Endothelial cell of umbilical vein (primary cell): Measurements from ENCODE around the gene HVCN1. TPM values are rescaled to one million over a fixed set of nuclear protein-coding genes. Genes with fewer than 3 reads are reported as not detected.

Source experiments
- BruUV-seq: library from RNA; stranded (reverse); fragments of 400-500 nt; replicated peaks from 2 replicates; lab custom pipeline; 2021; lab: Mats Ljungman, UMichigan
- CTCF ChIA-PET: fragments of 300-600, 350-600 bp; sonication (Branson Sonifier 250); formaldehyde crosslinking; loops from one replicate; lab custom pipeline; 2021; ENCODE audit warnings: antibody characterized with exemption, inconsistent platforms; lab: Charles Lee
- POLR2A ChIA-PET: fragments of 300-600, 350-600 bp; sonication (Branson Sonifier 250); formaldehyde crosslinking; loops from one replicate; lab custom pipeline; 2021; ENCODE audit warnings: antibody characterized with exemption, inconsistent platforms; lab: Charles Lee
- DNase-seq: peaks from one replicate; pipeline ENCODE4 v3.0.0-alpha.2; 2011; ENCODE audit warnings: low read depth, low spot score
- FAIRE-seq: peaks from 2 replicates; lab custom pipeline; 2011; peaks lifted over from hg19 to GRCh38; lab: Jason Lieb, UNC
- H2AFZ ChIP-seq: 2 replicates; pipeline ENCODE4 v1.6.0; 2012; ENCODE audit warnings: low read depth, low read length, control low read depth, inconsistent platforms
- H3K27ac ChIP-seq: 2 replicates; pipeline ENCODE4 v1.5.1; 2011; ENCODE audit warnings: low read depth, mild to moderate bottlenecking, control low read depth, low read length, moderate library complexity; ENCODE audit not compliant: insufficient read depth
- H3K27me3 ChIP-seq, 2 experiments: 2 replicates each; pipeline versions ENCODE4 v1.6.0 to v1.6.1; 2011; ENCODE audit warnings: low read length in 2 of 2, mixed read lengths in 1 of 2; ENCODE audit not compliant: control insufficient read depth in 2 of 2, insufficient read depth in 2 of 2
- H3K36me3 ChIP-seq, 2 experiments: 2 replicates in 1 of 2; 3 replicates in 1 of 2; pipeline ENCODE4 v1.5.1; 2011; ENCODE audit warnings: low read length in 2 of 2, mild to moderate bottlenecking in 1 of 2, moderate library complexity in 1 of 2; ENCODE audit not compliant: control insufficient read depth in 2 of 2, insufficient read depth in 2 of 2; ENCODE audit errors: extremely low read depth in 1 of 2
- H3K4me1 ChIP-seq: 3 replicates; pipeline ENCODE4 v1.5.1; 2011; ENCODE audit warnings: mild to moderate bottlenecking, low read length; ENCODE audit not compliant: control insufficient read depth, insufficient read depth; ENCODE audit errors: extremely low read depth
- H3K4me2 ChIP-seq: 2 replicates; pipeline ENCODE4 v1.6.1; 2011; ENCODE audit warnings: low read length, control low read depth, mixed read lengths; ENCODE audit not compliant: insufficient read depth
- H3K4me3 ChIP-seq, 3 experiments: fragments of 200-600 bp in 1 of 3; sonication (generic), shearing (Covaris generic) in 1 of 3; replicated peaks in 1 of 3; 2 replicates each; pipeline ENCODE4 v1.5.1; 2011 to 2016; ENCODE audit warnings: control low read depth in 3 of 3, low read length in 3 of 3, mild to moderate bottlenecking in 2 of 3, inconsistent platforms in 1 of 3, low read depth in 1 of 3, moderate library complexity in 1 of 3; ENCODE audit not compliant: insufficient read depth in 1 of 3
- H3K79me2 ChIP-seq: 2 replicates; pipeline ENCODE4 v1.6.0; 2012; ENCODE audit warnings: low read length, inconsistent platforms; ENCODE audit not compliant: control insufficient read depth, insufficient read depth
- H3K9ac ChIP-seq: replicated peaks from 2 replicates; pipeline ENCODE3; 2011; ENCODE audit warnings: low read length, control low read depth; ENCODE audit not compliant: insufficient read depth; ENCODE audit errors: extremely low read depth
- H3K9me1 ChIP-seq: replicated peaks from 3 replicates; pipeline ENCODE4 v1.6.0; 2011; ENCODE audit warnings: mild to moderate bottlenecking, low read length; ENCODE audit not compliant: control insufficient read depth, insufficient read depth; ENCODE audit errors: extremely low read depth
- H3K9me3 ChIP-seq: replicated peaks from 2 replicates; pipeline ENCODE4 v1.5.1; 2012; ENCODE audit warnings: low read length, inconsistent platforms; ENCODE audit not compliant: control insufficient read depth, insufficient read depth
- H4K20me1 ChIP-seq: replicated peaks from 2 replicates; pipeline ENCODE3; 2011; ENCODE audit warnings: mild to moderate bottlenecking, low read length; ENCODE audit not compliant: control insufficient read depth, insufficient read depth; ENCODE audit errors: extremely low read depth
- CTCF ChIP-seq, 2 donors: IDR thresholded peaks; 1 replicate in 1 of 2; 2 replicates in 1 of 2; pipeline ENCODE4 v1.5.1; 2011; ENCODE audit warnings: low read length in 2 of 2, mild to moderate bottlenecking in 2 of 2, moderate library complexity in 2 of 2, control low read depth in 1 of 2, inconsistent platforms in 1 of 2, low read depth in 1 of 2; ENCODE audit not compliant: insufficient read depth in 1 of 2; ENCODE audit errors: extremely low read depth in 1 of 2
- EZH2 ChIP-seq: IDR thresholded peaks from 2 replicates; pipeline ENCODE4 v1.6.1; 2012; ENCODE audit warnings: borderline replicate concordance, low read depth, mild to moderate bottlenecking, moderate library complexity, low read length, inconsistent platforms; ENCODE audit not compliant: severe bottlenecking
- FOS ChIP-seq: IDR thresholded peaks from 2 replicates; pipeline ENCODE4 v1.6.1; 2011; ENCODE audit warnings: mild to moderate bottlenecking, low read length, moderate library complexity, borderline replicate concordance; ENCODE audit not compliant: insufficient read depth
- GATA2 ChIP-seq: IDR thresholded peaks from 2 replicates; pipeline ENCODE4 v1.7.0; 2011; ENCODE audit warnings: low read depth, mild to moderate bottlenecking, moderate library complexity, mixed read lengths, low read length; ENCODE audit not compliant: insufficient read length, insufficient read depth
- JUN ChIP-seq: IDR thresholded peaks from 2 replicates; pipeline ENCODE4 v1.6.1; 2011; ENCODE audit warnings: borderline replicate concordance, low read depth; ENCODE audit not compliant: insufficient read length, insufficient read depth
- MAX ChIP-seq: IDR thresholded peaks from 2 replicates; pipeline ENCODE4 v1.6.1; 2011; ENCODE audit not compliant: insufficient read depth, insufficient read length
- MYC ChIP-seq: IDR thresholded peaks from one replicate; pipeline ENCODE4 v1.6.1; 2011; ENCODE audit warnings: mild to moderate bottlenecking, low read depth, low read length
- POLR2A ChIP-seq: IDR thresholded peaks from 2 replicates; pipeline ENCODE4 v1.6.1; 2012; ENCODE audit warnings: low read depth, mild to moderate bottlenecking, control low read depth, low read length
- POLR2AphosphoS5 ChIP-seq: IDR thresholded peaks from 2 replicates; pipeline ENCODE4 v1.6.1; 2012; ENCODE audit warnings: low read depth, mild to moderate bottlenecking, control low read depth, low read length, moderate library complexity; ENCODE audit not compliant: insufficient read depth
- dilution Hi-C: fragments of 300-500 bp; cut with MboI; formaldehyde crosslinking; loops from one replicate; pipeline ENCODE4 v1.15.0; 2019; ENCODE audit warnings: low sequenced_read_pairs; ENCODE audit not compliant: extremely low pct_ligation_motif_present
- intact Hi-C: fragments of 100-400 bp; cut with micrococcal nuclease; formaldehyde crosslinking; loops from one replicate; pipeline ENCODE4 v1.10.0; 2022
- polyA plus RNA-seq, 4 experiments: library from polyadenylated mRNA; depleted of rRNA in 3 of 4; stranded (reverse) in 3 of 4; unstranded in 1 of 4; fragments of >200 nt; gene quantifications; 2 replicates each; pipeline versions ENCODE4 v1.2.1 to v1.2.3, GENCODE V29; 2011 to 2012; ENCODE audit warnings: missing spikeins in 1 of 4
- total RNA-seq: library from RNA; stranded (reverse); gene quantifications from 2 replicates; pipeline ENCODE4 v1.2.3, GENCODE V29; 2021

Gene HVCN1
- total and polyA plus RNA-seq, 2 donors (not counting 3 experiments of a cell fraction or from before 2014, with no cell fraction given) = 3.7 to 8.4 TPM

- Histone ChIP-seq H3K9ac (peak overlapping the region; percentile 71), H3K4me1 (peaks cover 4% of the 10 kb centered on the region), H3K27ac (no peak overlapping the region), H3K36me3 (no peaks in the 10 kb centered on the region), H3K79me2 (no peaks in the 10 kb centered on the region), H2AFZ (peak overlapping the region; percentile 82), H3K27me3 (no peaks in the 10 kb centered on the region), H3K4me2 (peak overlapping the region; percentile 43), H3K4me3 (peak overlapping the region; percentile 23 to 53 (median 51)), H3K9me3 (no peaks in the 10 kb centered on the region), H4K20me1 (no peaks in the 10 kb centered on the region), H3K9me1 (no peaks in the 10 kb centered on the region)
- intact Hi-C loops = no loop called here
- POLR2A ChIA-PET = interaction anchor here (0.7 kb wide), 1 partner anchor 128 kb away, joined by 3 read pairs; no protein-coding TSS in a partner anchor
- TF ChIP-seq GATA2 = no peak
- no peak for TF ChIP-seq MAX
- no peak for TF ChIP-seq JUN
- DNase-seq (no peak), FAIRE-seq (no peak)
- no TSS peak for BruUV-seq
- CTCF ChIA-PET = interaction anchor here (0.5 to 2.0 kb wide), 13 partner anchors 9 to 275 kb away, joined by 3 to 12 read pairs (median 3); partner anchors contain the start of genes ARPC3, CCDC63, GPN3 and RAD9B
- dilution Hi-C loops = no loop called here
Measured at GRCh38 chr12:110613071-110613770, 75.7 kb downstream of the HVCN1 start.

DNA sequence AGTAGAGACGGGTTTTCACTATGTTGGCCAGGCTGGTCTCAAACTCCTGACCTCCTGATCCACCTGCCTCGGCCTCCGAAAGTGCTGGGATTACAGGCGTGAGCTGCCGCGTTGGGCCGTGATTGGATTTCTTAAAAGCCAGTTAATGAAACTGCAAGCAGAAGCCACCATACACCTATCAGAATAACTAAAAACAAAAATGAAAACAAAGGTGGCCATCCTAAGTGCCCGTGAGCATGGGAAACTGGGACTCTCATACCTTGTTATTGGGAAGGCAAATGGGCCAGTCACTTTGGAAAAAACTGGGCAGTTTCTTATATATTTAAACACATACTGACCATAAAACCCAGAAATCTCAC, 82.7 kb downstream of the HVCN1 start:
- Histone ChIP-seq H3K4me2 (no peak overlapping the region), H4K20me1 (no peaks in the 10 kb centered on the region), H3K27me3 (no peaks in the 10 kb centered on the region), H2AFZ (no peak overlapping the region), H3K36me3 (no peaks in the 10 kb centered on the region), H3K27ac (no peak overlapping the region), H3K9me1 (no peaks in the 10 kb centered on the region), H3K9me3 (no peaks in the 10 kb centered on the region), H3K9ac (no peak overlapping the region), H3K4me1 (no peaks in the 10 kb centered on the region), H3K4me3 (no peak overlapping the region), H3K79me2 (no peaks in the 10 kb centered on the region)
- peak; percentile 8 for FAIRE-seq
- DNase-seq = no peak
- no TSS peak for BruUV-seq
- CTCF ChIA-PET = interaction anchor here (0.9 to 1.2 kb wide), 3 partner anchors 138 to 175 kb away, joined by 3 to 5 read pairs (median 4); partner anchors contain the start of genes ARPC3, FAM216A and GPN3
- dilution Hi-C loops (no loop called here), intact Hi-C loops (no loop called here)
- no peak for TF ChIP-seq CTCF (IDR thresholded peaks at IDR 0.05; ENCODE audit: extremely low read depth in 1 of 2, insufficient read depth in 1 of 2, low read depth in 1 of 2, low read length in 2 of 2)
- no peak for TF ChIP-seq FOS
- no peak for TF ChIP-seq JUN
- no peak for TF ChIP-seq MAX
- no peak for TF ChIP-seq MYC
- TF ChIP-seq POLR2AphosphoS5 = no peak
- no peak for TF ChIP-seq EZH2
- TF ChIP-seq POLR2A = no peak
- TF ChIP-seq GATA2 = no peak
- POLR2A ChIA-PET = no interaction called here
